Testis (tissue), 3 donors: ENCODE data around the gene VSNL1. TPM values are rescaled to one million over a fixed set of nuclear protein-coding genes. Genes with fewer than 3 reads are reported as not detected.

Source experiments
- DNase-seq: peaks from one replicate; pipeline ENCODE4 v3.0.0-alpha.2; 2019
- H3K27ac ChIP-seq, 2 donors: fragments of 200-600 bp; sonication (generic); one replicate each; pipeline ENCODE4 v1.5.1; 2019
- H3K27me3 ChIP-seq: fragments of 200-600 bp; sonication (generic); one replicate; pipeline ENCODE4 v1.5.1; 2019
- H3K36me3 ChIP-seq: fragments of 200-600 bp; sonication (generic); one replicate; pipeline ENCODE4 v1.5.1; 2017; ENCODE audit warnings: low read depth; ENCODE audit errors: missing control alignments
- H3K4me1 ChIP-seq: fragments of 200-600 bp; sonication (generic); one replicate; pipeline ENCODE4 v1.5.1; 2019
- H3K4me3 ChIP-seq, 2 donors: fragments of 200-600 bp; sonication (generic); one replicate each; pipeline ENCODE4 v1.5.1; 2017 to 2019
- H3K9me3 ChIP-seq: fragments of 200-600 bp; sonication (generic); one replicate; pipeline ENCODE4 v1.5.1; 2017
- CTCF ChIP-seq, 3 experiments: fragments of 450-650 bp in 2 of 3; fragments of 200-600 bp in 1 of 3; sonication (generic) in 1 of 3; IDR thresholded peaks; one replicate each; pipeline ENCODE4 v1.5.1; 2016 to 2019; ENCODE audit warnings: antibody characterized with exemption in 3 of 3, mild to moderate bottlenecking in 2 of 3, moderate library complexity in 1 of 3
- POLR2A ChIP-seq: fragments of 450-650 bp; IDR thresholded peaks from one replicate; pipeline ENCODE4 v1.6.1; 2017; ENCODE audit warnings: antibody characterized with exemption, mild to moderate bottlenecking, moderate library complexity
- WGBS, 2 donors: methylation state at CpG; one replicate each; pipeline ENCODE4 v1.1.5; 2018; 5-methylcytosine and 5-hydroxymethylcytosine counted together
- intact Hi-C: fragments of 100-400 bp; cut with DNase I; formaldehyde crosslinking; loops from one replicate; pipeline ENCODE4 v1.15.1; 2023; ENCODE audit warnings: low total_unique reads
- polyA plus RNA-seq: library from polyadenylated mRNA; stranded (reverse); fragments of 350-450 nt; fragmentation: Illumina TruSeq; extraction: RNeasy Lipid Tissue Mini Kit (QIAGEN cat#74804); gene quantifications from one replicate; pipeline ENCODE4 v1.2.3, GENCODE V29; 2014; ENCODE audit warnings: low read depth, low replicate concordance; ENCODE audit not compliant: insufficient read depth
- total RNA-seq, 2 donors: library from RNA; depleted of rRNA; stranded (reverse); fragments of >200 nt; gene quantifications; one replicate each; pipeline ENCODE4 v1.2.3, GENCODE V29; 2016

VSNL1 gene
- total and polyA plus RNA-seq, 3 donors from 2014 or later, result 0.46 to 1.8 (median 1.4) TPM

- Histone ChIP-seq H3K27ac (no peak overlapping the region), H3K36me3 (no peaks in the 10 kb centered on the region), H3K9me3 (no peaks in the 10 kb centered on the region), H3K4me3 (no peak overlapping the region), H3K4me1 (no peaks in the 10 kb centered on the region), H3K27me3 (no peaks in the 10 kb centered on the region)
- TF ChIP-seq POLR2A (no peak), CTCF (IDR thresholded peaks at IDR 0.05) (no peak)
- 44 to 57% methylated on average over 1 of the region's 1 CpG for WGBS, 2 donors
- no peak for DNase-seq
- intact Hi-C loops, result no loop called here
Observed at GRCh38 chr2:17571681-17572080, 31.2 kb downstream of the VSNL1 start.

GRCh38 chr2:17573085-17573803 lies 32.7 kb downstream of the VSNL1 start:
- Histone ChIP-seq H3K4me3 (no peak overlapping the region), H3K4me1 (no peaks in the 10 kb centered on the region), H3K9me3 (no peaks in the 10 kb centered on the region), H3K27me3 (no peaks in the 10 kb centered on the region), H3K27ac (no peak overlapping the region), H3K36me3 (no peaks in the 10 kb centered on the region)
- DNase-seq, result no peak
- TF ChIP-seq POLR2A, result no peak
- TF ChIP-seq CTCF (IDR thresholded peaks at IDR 0.05), result no peak
- WGBS, 2 donors, result 86 to 90% methylated on average over 3 of the region's 3 CpGs
- intact Hi-C loops, result no loop called here

GRCh38 chr2:17573804-17574175 lies 33.3 kb downstream of the VSNL1 start:
- Histone ChIP-seq H3K4me1 (no peaks in the 10 kb centered on the region), H3K27me3 (no peaks in the 10 kb centered on the region), H3K36me3 (no peaks in the 10 kb centered on the region), H3K4me3 (no peak overlapping the region), H3K27ac (no peak overlapping the region), H3K9me3 (no peaks in the 10 kb centered on the region)
- WGBS, 2 donors, result 77 to 81% methylated on average over 3 of the region's 3 CpGs
- intact Hi-C loops, result no loop called here
- no peak for DNase-seq
- TF ChIP-seq POLR2A (no peak), CTCF (IDR thresholded peaks at IDR 0.05) (no peak)

- TF ChIP-seq CTCF (IDR thresholded peaks at IDR 0.05) (no peak), POLR2A (no peak)
- DNase-seq, result no peak
- 92 to 95% methylated on average over 3 of the region's 3 CpGs for WGBS, 2 donors
Observed at GRCh38 chr2:17574406-17575073, 34.0 kb downstream of the VSNL1 start.

More at GRCh38 chr2:17574406-17575073, 34.0 kb downstream of the VSNL1 start:
- Histone ChIP-seq H3K27me3 (no peaks in the 10 kb centered on the region), H3K4me1 (no peaks in the 10 kb centered on the region), H3K9me3 (no peaks in the 10 kb centered on the region), H3K4me3 (no peak overlapping the region), H3K36me3 (no peaks in the 10 kb centered on the region), H3K27ac (no peak overlapping the region)
- intact Hi-C loops, result no loop called here
